Measurements from ENCODE around the gene SEMA4D. TPM values are rescaled to one million over a fixed set of nuclear protein-coding genes. Genes with fewer than 3 reads are reported as not detected.

The SEMA4D gene
- total and polyA plus RNA-seq, 2 of the 13 experiments (the other 11 are each of a cell fraction or from before 2014, with no cell fraction given): 0.13 to 0.16 TPM

DNA sequence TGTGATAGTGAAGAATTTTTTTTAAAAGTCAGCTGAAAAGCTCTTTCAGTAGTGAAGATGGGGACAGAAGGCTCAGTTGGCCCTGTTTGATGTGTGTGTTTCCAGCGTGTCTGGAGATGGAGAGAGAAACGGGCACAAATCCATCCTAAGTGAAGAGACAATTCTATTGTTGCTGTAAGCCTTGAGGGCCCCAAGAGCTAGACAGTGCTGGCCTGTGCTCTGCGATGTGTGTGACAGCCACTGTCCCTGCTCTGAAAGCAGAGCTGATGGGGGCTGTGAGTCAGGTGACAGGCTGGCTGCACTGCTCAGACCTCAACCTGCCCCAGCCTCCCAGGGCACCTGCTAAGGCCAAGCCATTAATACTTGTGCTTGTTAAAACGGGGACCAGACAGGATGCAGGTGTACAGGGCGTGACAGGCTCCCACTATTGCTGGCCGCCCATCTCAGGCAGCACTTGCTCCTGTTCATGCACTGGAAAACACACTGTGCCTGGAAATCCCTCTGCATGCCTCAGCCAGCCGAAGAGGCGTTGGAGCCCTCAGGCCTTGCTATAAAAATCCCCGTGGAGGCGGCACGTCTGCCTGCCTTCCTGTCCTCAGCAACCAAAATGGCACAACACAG lies 44.6 kb upstream of the SEMA4D start:
- ATAC-seq: no peak; the same call in 2 of the 3 replicates
- CTCF ChIA-PET (ENCODE audit: low intra/inter-chr PET ratio, low total read pairs): no interaction called here
- Histone ChIP-seq H3K27me3 (ENCODE audit: control insufficient read depth in 1 of 2, insufficient read depth in 2 of 2, low read length in 2 of 2) (peaks cover 3 to 19% of the 10 kb centered on the region in 2 experiments; a peak in 2 of 5 replicates), H4K20me1 (ENCODE audit: insufficient read depth, low read length) (no peaks in the 10 kb centered on the region), H3K9me3 (ENCODE audit: low read length) (peaks cover 7% of the 10 kb centered on the region; the same call in 1 of the 2 replicates), H3K4me3 (replicated peaks in 1 of 3; ENCODE audit: insufficient read depth in 1 of 3, low read depth in 2 of 3, low read length in 3 of 3) (no peak overlapping the region), H3K79me2 (ENCODE audit: insufficient read depth, low read length) (no peaks in the 10 kb centered on the region), H3K36me3 (replicated peaks in 1 of 2; ENCODE audit: control insufficient read depth in 1 of 2, insufficient read depth in 2 of 2, low read length in 2 of 2) (no peaks in the 10 kb centered on the region), H3K9ac (ENCODE audit: insufficient read depth, low read depth, low read length) (no peak overlapping the region), H3K4me1 (ENCODE audit: insufficient read depth, low read length) (peaks cover 10% of the 10 kb centered on the region; the same call in 1 of the 2 replicates), H3K4me2 (ENCODE audit: low read depth, low read length) (no peak overlapping the region), H2AFZ (ENCODE audit: low read length) (no peak overlapping the region), H3K27ac (ENCODE audit: extremely low read length, insufficient read depth, low read length) (no peak overlapping the region)
- in situ Hi-C loops (cut with HindIII; ENCODE audit: extremely low pct_ligation_motif_present, low pct_unique_long_range_greater_than_20kb): no loop called here
- no TSS peak for BruUV-seq (replicated peaks)
- intact Hi-C loops (cut with micrococcal nuclease; ENCODE audit: unreplicated experiment): no loop called here
- DNase-seq (ENCODE audit: low spot score): no peak
- WGBS (ENCODE audit: low lambda C conversion rate): 34% methylated on average over 5 of the region's 11 CpGs
- no peak for FAIRE-seq
- POLR2A ChIA-PET: no interaction called here
- TF ChIP-seq, protein P1, sequence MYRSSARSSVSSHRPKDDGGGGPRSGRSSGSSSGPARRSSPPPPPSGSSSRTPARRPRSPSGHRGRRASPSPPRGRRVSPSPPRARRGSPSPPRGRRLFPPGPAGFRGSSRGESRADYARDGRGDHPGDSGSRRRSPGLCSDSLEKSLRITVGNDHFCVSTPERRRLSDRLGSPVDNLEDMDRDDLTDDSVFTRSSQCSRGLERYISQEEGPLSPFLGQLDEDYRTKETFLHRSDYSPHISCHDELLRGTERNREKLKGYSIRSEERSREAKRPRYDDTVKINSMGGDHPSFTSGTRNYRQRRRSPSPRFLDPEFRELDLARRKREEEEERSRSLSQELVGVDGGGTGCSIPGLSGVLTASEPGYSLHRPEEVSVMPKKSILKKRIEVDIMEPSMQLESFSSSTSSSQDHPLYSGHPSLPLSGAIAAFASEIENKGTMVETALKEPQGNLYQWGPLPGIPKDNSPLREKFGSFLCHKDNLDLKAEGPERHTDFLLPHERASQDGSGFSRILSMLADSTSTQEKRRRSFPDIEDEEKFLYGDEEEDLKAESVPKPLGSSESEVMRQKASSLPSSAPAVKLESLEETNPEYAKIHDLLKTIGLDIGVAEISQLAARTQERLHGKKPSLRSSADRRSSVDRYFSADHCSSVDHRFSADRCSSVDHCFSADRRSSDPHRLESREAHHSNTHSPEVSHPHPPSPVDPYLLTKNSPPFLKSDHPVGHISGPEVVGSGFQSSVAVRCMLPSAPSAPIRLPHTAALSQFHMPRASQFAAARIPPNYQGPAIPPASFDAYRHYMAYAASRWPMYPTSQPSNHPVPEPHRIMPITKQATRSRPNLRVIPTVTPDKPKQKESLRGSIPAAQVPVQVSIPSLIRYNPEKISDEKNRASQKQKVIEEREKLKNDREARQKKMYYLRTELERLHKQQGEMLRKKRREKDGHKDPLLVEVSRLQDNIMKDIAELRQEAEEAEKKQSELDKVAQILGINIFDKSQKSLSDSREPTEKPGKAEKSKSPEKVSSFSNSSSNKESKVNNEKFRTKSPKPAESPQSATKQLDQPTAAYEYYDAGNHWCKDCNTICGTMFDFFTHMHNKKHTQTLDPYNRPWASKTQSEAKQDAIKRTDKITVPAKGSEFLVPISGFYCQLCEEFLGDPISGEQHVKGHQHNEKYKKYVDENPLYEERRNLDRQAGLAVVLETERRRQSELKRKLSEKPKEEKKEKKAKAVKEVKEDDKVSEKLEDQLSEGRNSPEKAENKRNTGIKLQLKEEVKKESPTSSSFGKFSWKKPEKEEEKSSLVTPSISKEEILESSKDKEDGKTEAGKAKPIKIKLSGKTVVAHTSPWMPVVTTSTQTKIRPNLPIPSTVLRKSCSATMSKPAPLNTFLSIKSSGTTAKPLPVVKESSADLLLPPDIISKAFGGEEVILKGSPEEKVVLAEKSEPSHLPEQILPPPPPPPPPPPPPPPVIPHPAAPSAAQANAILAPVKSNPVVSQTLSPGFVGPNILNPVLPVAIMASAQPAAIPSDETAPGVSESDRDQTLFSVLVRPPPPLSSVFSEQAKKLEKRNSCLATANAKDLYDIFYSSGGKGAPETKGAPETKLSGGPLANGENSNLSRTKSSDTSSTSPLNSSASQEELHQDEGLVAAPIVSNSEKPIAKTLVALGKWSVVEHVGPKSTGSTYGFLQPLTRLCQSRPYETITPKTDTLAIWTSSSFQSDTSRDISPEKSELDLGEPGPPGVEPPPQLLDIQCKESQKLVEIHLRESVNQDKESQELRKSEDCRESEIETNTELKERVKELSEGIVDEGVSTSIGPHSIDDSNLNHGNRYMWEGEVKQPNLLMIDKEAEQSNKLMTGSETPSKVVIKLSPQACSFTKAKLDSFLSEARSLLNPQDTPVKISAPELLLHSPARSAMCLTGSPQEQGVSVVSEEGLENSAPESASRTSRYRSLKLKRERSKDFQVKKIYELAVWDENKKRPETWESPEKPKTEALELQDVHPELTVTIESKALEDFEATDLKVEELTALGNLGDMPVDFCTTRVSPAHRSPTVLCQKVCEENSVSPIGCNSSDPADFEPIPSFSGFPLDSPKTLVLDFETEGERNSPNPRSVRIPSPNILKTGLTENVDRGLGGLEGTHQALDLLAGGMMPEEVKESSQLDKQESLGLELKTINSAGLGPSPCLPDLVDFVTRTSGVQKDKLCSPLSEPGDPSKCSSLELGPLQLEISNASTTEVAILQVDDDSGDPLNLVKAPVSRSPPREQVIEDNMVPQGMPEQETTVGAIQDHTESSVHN (CRISPR knock-in tag; IDR thresholded peaks at IDR 0.05): no peak
- TF ChIP-seq MED1 (CRISPR knock-in tag; IDR thresholded peaks at IDR 0.05) (no peak), ZBTB38 (CRISPR knock-in tag; IDR thresholded peaks at IDR 0.05) (no peak), ATF1 (CRISPR knock-in tag; IDR thresholded peaks at IDR 0.05) (no peak), FOXO1 (CRISPR knock-in tag; IDR thresholded peaks at IDR 0.05) (no peak), BRCA1 (CRISPR knock-in tag; IDR thresholded peaks at IDR 0.05) (no peak), FLYWCH1 (CRISPR knock-in tag; IDR thresholded peaks at IDR 0.05) (no peak), PRMT3 (CRISPR knock-in tag; IDR thresholded peaks at IDR 0.05; ENCODE audit: borderline replicate concordance, low read depth) (no peak), ZNF749 (CRISPR knock-in tag; IDR thresholded peaks at IDR 0.05; ENCODE audit: borderline replicate concordance) (no peak), MBNL3 (CRISPR knock-in tag; conservative IDR thresholded peaks at IDR 0.05) (no peak)
- TF ChIP-seq, protein P2, sequence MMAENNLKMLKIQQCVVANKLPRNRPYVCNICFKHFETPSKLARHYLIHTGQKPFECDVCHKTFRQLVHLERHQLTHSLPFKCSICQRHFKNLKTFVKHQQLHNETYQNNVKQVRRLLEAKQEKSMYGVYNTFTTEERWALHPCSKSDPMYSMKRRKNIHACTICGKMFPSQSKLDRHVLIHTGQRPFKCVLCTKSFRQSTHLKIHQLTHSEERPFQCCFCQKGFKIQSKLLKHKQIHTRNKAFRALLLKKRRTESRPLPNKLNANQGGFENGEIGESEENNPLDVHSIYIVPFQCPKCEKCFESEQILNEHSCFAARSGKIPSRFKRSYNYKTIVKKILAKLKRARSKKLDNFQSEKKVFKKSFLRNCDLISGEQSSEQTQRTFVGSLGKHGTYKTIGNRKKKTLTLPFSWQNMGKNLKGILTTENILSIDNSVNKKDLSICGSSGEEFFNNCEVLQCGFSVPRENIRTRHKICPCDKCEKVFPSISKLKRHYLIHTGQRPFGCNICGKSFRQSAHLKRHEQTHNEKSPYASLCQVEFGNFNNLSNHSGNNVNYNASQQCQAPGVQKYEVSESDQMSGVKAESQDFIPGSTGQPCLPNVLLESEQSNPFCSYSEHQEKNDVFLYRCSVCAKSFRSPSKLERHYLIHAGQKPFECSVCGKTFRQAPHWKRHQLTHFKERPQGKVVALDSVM (CRISPR knock-in tag; IDR thresholded peaks at IDR 0.05): no peak
